ENCODE data around the gene SMC1B.
A peak's percentile ranks its signal among the peaks of the same experiment; 100 is the strongest.

- 0 out of 4 replicates have a peak, but pooled peaks of 1 of the 2 experiments have one; percentile 17 for TF ChIP-seq CTCF (conservative IDR thresholded peaks at IDR 0.05; ENCODE audit: low read depth in 2 of 2)
- no peak for TF ChIP-seq EZH2 (IDR thresholded peaks at IDR 0.05; ENCODE audit: low read depth, unreplicated experiment)
- no peak for TF ChIP-seq EZH2phosphoT487 (IDR thresholded peaks at IDR 0.05; ENCODE audit: unreplicated experiment)
- no peak for TF ChIP-seq JUNB (IDR thresholded peaks at IDR 0.05; ENCODE audit: unreplicated experiment)
- TF ChIP-seq POLR2AphosphoS5 (IDR thresholded peaks at IDR 0.05; ENCODE audit: low read depth), result peak; percentile 76
- TF ChIP-seq REST (IDR thresholded peaks at IDR 0.05; ENCODE audit: unreplicated experiment), result no peak
Measured at GRCh38 chr22:45309422-45310227, 103.8 kb downstream of the SMC1B start, which contains the start of gene FAM118A.
